ENCODE data around the gene TNFRSF1A. TPM values are rescaled to one million over a fixed set of nuclear protein-coding genes. Genes with fewer than 3 reads are reported as not detected.

The TNFRSF1A gene
- total RNA-seq, 1 experiment from 2014 or later, result 79.0 TPM

- ChIA-PET CTCF (interaction anchor here (0.7 to 1.4 kb wide), 5 partner anchors 13 to 89 kb away, joined by 3 to 6 read pairs (median 4); no protein-coding TSS in a partner anchor), POLR2A (interaction anchor here (0.6 to 2.0 kb wide), 3 partner anchors 34 to 1393 kb away, joined by 3 to 9 read pairs (median 3); partner anchors contain the start of gene TNFRSF1A)
- H3K4me3 ChIP-seq (ENCODE audit: low read depth, low read length), result no peak overlapping the region
- peaks cover 68% of the 10 kb centered on the region for H3K4me1 ChIP-seq
- Mint-ChIP-seq H3K4me3 (ENCODE audit: unreplicated experiment) (peak overlapping the region; percentile 72), H3K9me3 (ENCODE audit: unreplicated experiment) (no peaks in the 10 kb centered on the region), H3K4me1 (ENCODE audit: low read depth, unreplicated experiment) (peaks cover 51% of the 10 kb centered on the region), H3K27ac (ENCODE audit: unreplicated experiment) (peak overlapping the region; percentile 94), H3K27me3 (ENCODE audit: insufficient read depth, unreplicated experiment) (no peaks in the 10 kb centered on the region), H3K36me3 (ENCODE audit: insufficient read depth, unreplicated experiment) (peaks cover 14% of the 10 kb centered on the region)
- H3K36me3 ChIP-seq (ENCODE audit: control insufficient read depth, insufficient read depth, low read length), result no peaks in the 10 kb centered on the region
- H3K27me3 ChIP-seq (replicated peaks; ENCODE audit: control insufficient read depth, insufficient read depth, low read length), result no peaks in the 10 kb centered on the region
- peak; percentile 69 to 71 for TF ChIP-seq CTCF (IDR thresholded peaks at IDR 0.05; ENCODE audit: insufficient read depth in 1 of 2, low read depth in 1 of 2, low read length in 1 of 2, severe bottlenecking in 1 of 2, unreplicated experiment in 1 of 2)
- no peaks in the 10 kb centered on the region for H3K9me3 ChIP-seq
- BruUV-seq (replicated peaks), result no TSS peak
- intact Hi-C loops (cut with micrococcal nuclease; ENCODE audit: unreplicated experiment), result loop anchor here (1.0 to 10.0 kb wide), 5 partner anchors 8 to 301 kb away; partner anchors contain the start of genes LTBR and PLEKHG6
- DNase-seq, result peak; percentile 88 to 89
Measured at GRCh38 chr12:6376079-6376869, 34.4 kb upstream of the TNFRSF1A start.

- Mint-ChIP-seq H3K27me3 (ENCODE audit: insufficient read depth, unreplicated experiment) (no peaks in the 10 kb centered on the region), H3K4me3 (ENCODE audit: unreplicated experiment) (peak within 1 kb of the TSS; percentile 72), H3K9me3 (ENCODE audit: unreplicated experiment) (no peaks in the 10 kb centered on the region), H3K4me1 (ENCODE audit: low read depth, unreplicated experiment) (peaks cover 59% of the 10 kb centered on the region), H3K27ac (ENCODE audit: unreplicated experiment) (peak within 1 kb of the TSS; percentile 94), H3K36me3 (ENCODE audit: insufficient read depth, unreplicated experiment) (peaks cover 14% of the 10 kb centered on the region)
- ChIA-PET POLR2A (interaction anchor here (0.6 to 3.5 kb wide), 7 partner anchors 8 to 1394 kb away, joined by 3 to 16 read pairs (median 7); partner anchors contain the start of genes LTBR and TNFRSF1A), CTCF (interaction anchor here (0.7 to 1.8 kb wide), 8 partner anchors 11 to 90 kb away, joined by 3 to 18 read pairs (median 4); no protein-coding TSS in a partner anchor)
- no peaks in the 10 kb centered on the region for H3K27me3 ChIP-seq (replicated peaks; ENCODE audit: control insufficient read depth, insufficient read depth, low read length)
- DNase-seq, result peak; percentile 86 to 87
- H3K36me3 ChIP-seq (ENCODE audit: control insufficient read depth, insufficient read depth, low read length), result no peaks in the 10 kb centered on the region
- intact Hi-C loops (cut with micrococcal nuclease; ENCODE audit: unreplicated experiment), result loop anchor here (1.0 to 10.0 kb wide), 5 partner anchors 9 to 301 kb away; partner anchors contain the start of genes LTBR and PLEKHG6
- no peaks in the 10 kb centered on the region for H3K9me3 ChIP-seq
- BruUV-seq (replicated peaks), result no TSS peak
- TF ChIP-seq CTCF (IDR thresholded peaks at IDR 0.05; ENCODE audit: insufficient read depth in 1 of 2, low read depth in 1 of 2, low read length in 1 of 2, severe bottlenecking in 1 of 2, unreplicated experiment in 1 of 2), result no peak
- peak within 1 kb of the TSS; percentile 22 for H3K4me3 ChIP-seq (ENCODE audit: low read depth, low read length)
- H3K4me1 ChIP-seq, result peaks cover 76% of the 10 kb centered on the region
Measured at GRCh38 chr12:6375269-6376078, 33.6 kb upstream of the TNFRSF1A start, which contains the start of gene SCNN1A. Gene SCNN1A (minus strand): TSS chr12:6375563. CDS start chr12:6374783, 780 bp downstream.

- peaks cover 14% of the 10 kb centered on the region for H3K36me3 Mint-ChIP-seq (ENCODE audit: insufficient read depth, unreplicated experiment)
- intact Hi-C loops (cut with micrococcal nuclease; ENCODE audit: unreplicated experiment), result loop anchor here (10.0 kb wide), 1 partner anchor 300 kb away; no protein-coding TSS in a partner anchor
- H3K4me1 ChIP-seq, result peaks cover 82% of the 10 kb centered on the region
- H3K9me3 Mint-ChIP-seq (ENCODE audit: unreplicated experiment), result no peaks in the 10 kb centered on the region
- no TSS peak for BruUV-seq (replicated peaks)
- peak overlapping the region; percentile 94 for H3K27ac Mint-ChIP-seq (ENCODE audit: unreplicated experiment)
- no peaks in the 10 kb centered on the region for H3K27me3 Mint-ChIP-seq (ENCODE audit: insufficient read depth, unreplicated experiment)
- no peaks in the 10 kb centered on the region for H3K36me3 ChIP-seq (ENCODE audit: control insufficient read depth, insufficient read depth, low read length)
- ChIA-PET POLR2A (interaction anchor here (0.6 to 3.5 kb wide), 5 partner anchors 9 to 55 kb away, joined by 3 to 16 read pairs (median 7); partner anchors contain the start of gene LTBR), CTCF (interaction anchor here (0.6 to 1.8 kb wide), 6 partner anchors 10 to 239 kb away, joined by 4 to 18 read pairs (median 6); no protein-coding TSS in a partner anchor)
- H3K4me3 Mint-ChIP-seq (ENCODE audit: unreplicated experiment), result peak overlapping the region; percentile 72
- H3K4me3 ChIP-seq (ENCODE audit: low read depth, low read length), result no peak overlapping the region
- no peak for TF ChIP-seq CTCF (IDR thresholded peaks at IDR 0.05; ENCODE audit: insufficient read depth in 1 of 2, low read depth in 1 of 2, low read length in 1 of 2, severe bottlenecking in 1 of 2, unreplicated experiment in 1 of 2)
- no peaks in the 10 kb centered on the region for H3K9me3 ChIP-seq
- H3K27me3 ChIP-seq (replicated peaks; ENCODE audit: control insufficient read depth, insufficient read depth, low read length), result no peaks in the 10 kb centered on the region
- peaks cover 62% of the 10 kb centered on the region for H3K4me1 Mint-ChIP-seq (ENCODE audit: low read depth, unreplicated experiment)
- DNase-seq, result no peak
Measured at GRCh38 chr12:6374786-6375160, 32.9 kb upstream of the TNFRSF1A start.

All from Caco-2 (cell line).